ENCODE results near the gene KLHL3. TPM values are rescaled to one million over a fixed set of nuclear protein-coding genes. Genes with fewer than 3 reads are reported as not detected.

The KLHL3 gene
- total and polyA plus RNA-seq, 9 donors = 2.6 to 4.8 (median 4.0) TPM

DNA sequence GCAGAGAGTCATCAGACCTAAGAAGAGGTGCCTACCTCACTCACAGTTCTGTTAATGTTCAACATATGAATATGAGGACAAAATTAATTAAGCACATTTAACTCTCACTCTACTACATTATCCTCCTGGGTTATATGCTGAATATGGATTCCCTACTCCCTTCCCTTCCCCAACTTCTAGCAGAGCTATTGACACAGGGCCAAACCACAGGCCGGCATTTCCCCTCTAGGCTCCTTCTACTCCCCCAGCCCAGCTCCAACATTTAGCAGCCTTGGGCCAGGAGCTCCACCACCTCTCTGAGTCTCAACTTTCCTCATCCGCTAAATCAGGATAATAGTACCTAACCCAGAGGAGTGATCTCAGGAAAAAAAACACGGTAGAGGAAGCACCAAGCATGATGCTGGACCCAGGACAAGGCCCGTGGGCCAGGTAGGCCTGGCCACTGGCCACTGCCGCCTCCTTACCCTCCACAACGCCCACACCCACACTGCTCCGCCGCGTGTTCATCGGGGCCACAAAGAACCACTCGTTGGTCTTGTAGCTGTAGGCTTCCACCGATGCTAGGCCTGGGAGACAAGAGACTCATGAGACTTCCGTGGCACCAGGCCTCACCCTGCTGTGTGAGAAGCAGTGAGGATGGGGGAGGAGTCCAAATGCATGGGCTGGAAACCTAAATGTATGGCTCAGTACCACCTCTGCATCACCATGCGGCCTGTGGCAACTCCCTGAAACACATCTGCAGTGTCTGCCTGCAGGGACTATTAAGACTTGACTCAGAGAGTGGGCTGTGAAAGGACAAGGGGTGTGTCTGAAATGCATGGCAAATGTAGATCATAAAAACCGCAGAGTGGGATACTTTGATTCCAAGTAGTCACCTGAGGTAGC lies 98.8 kb downstream of the KLHL3 start:
- WGBS (ENCODE audit: insufficient coverage) = 90% methylated on average over 7 of the region's 15 CpGs
- no peak overlapping the region for H3K4me3 ChIP-seq (ENCODE audit: low read length)
- H3K27me3 ChIP-seq (ENCODE audit: control insufficient read depth, insufficient read depth, low read length) = no peaks in the 10 kb centered on the region
- H3K4me1 ChIP-seq (ENCODE audit: control insufficient read depth, insufficient read depth, low read length) = no peaks in the 10 kb centered on the region
- no peak overlapping the region for H3K27ac ChIP-seq (ENCODE audit: low read length)
- H3K36me3 ChIP-seq (ENCODE audit: control insufficient read depth, insufficient read depth, low read length) = peaks cover 3% of the 10 kb centered on the region
- DNase-seq = no peak
- peaks cover 3% of the 10 kb centered on the region for H3K9me3 ChIP-seq (replicated peaks; ENCODE audit: control insufficient read depth, low read depth, low read length)

DNA sequence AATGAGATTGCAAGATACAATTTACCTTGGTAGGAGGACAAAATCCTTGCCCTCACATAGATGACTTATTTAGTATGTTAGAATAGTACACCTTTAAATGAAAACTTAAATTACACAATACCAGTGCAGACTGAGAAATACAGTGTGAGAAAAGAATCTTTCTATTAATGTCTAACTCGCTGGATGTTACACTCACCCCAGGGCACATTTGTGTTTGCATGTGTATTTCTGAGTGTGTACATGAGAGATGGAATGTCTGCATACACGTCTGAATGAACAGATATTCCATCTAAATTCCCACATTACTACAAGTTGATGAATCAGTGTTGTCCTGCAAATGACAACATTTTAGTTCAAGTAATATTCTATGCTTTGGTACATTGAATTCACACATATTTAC lies 99.8 kb downstream of the KLHL3 start:
- Histone ChIP-seq H3K4me1 (ENCODE audit: control insufficient read depth, insufficient read depth, low read length) (no peaks in the 10 kb centered on the region), H3K9me3 (replicated peaks; ENCODE audit: control insufficient read depth, low read depth, low read length) (peaks cover 5% of the 10 kb centered on the region), H3K36me3 (ENCODE audit: control insufficient read depth, insufficient read depth, low read length) (peaks cover 3% of the 10 kb centered on the region), H3K27me3 (ENCODE audit: control insufficient read depth, insufficient read depth, low read length) (no peaks in the 10 kb centered on the region), H3K27ac (ENCODE audit: low read length) (no peak overlapping the region), H3K4me3 (ENCODE audit: low read length) (no peak overlapping the region)
- WGBS (ENCODE audit: insufficient coverage) = no CpG with 5 or more reads among the region's 2 CpGs
- DNase-seq = no peak

DNA sequence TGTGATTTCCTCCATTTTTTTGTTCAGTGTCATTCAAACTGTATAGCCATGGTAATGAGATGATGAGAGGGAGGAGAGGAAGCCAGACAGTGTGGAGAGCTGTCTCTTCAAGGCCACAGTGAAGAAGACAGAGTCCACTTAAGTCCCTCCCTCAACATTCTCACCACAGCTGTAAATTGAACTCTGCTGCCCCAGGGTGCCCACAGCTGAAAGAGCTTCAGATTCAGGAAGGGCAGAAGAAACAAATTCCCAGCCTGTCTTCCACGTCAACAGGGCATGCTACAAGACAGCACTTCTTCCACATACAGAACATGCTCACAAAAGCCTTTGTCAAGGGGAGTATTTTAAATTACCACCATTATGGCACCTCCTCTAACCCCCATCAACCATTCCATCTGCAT lies 100.4 kb downstream of the KLHL3 start:
- 60% methylated on average over 1 of the region's 1 CpG for WGBS (ENCODE audit: insufficient coverage)
- H3K4me1 ChIP-seq (ENCODE audit: control insufficient read depth, insufficient read depth, low read length) = no peaks in the 10 kb centered on the region
- H3K4me3 ChIP-seq (ENCODE audit: low read length) = no peak overlapping the region
- no peak for DNase-seq
- no peaks in the 10 kb centered on the region for H3K27me3 ChIP-seq (ENCODE audit: control insufficient read depth, insufficient read depth, low read length)
- H3K9me3 ChIP-seq (replicated peaks; ENCODE audit: control insufficient read depth, low read depth, low read length) = peaks cover 5% of the 10 kb centered on the region
- H3K27ac ChIP-seq (ENCODE audit: low read length) = no peak overlapping the region
- H3K36me3 ChIP-seq (ENCODE audit: control insufficient read depth, insufficient read depth, low read length) = peaks cover 3% of the 10 kb centered on the region

DNA sequence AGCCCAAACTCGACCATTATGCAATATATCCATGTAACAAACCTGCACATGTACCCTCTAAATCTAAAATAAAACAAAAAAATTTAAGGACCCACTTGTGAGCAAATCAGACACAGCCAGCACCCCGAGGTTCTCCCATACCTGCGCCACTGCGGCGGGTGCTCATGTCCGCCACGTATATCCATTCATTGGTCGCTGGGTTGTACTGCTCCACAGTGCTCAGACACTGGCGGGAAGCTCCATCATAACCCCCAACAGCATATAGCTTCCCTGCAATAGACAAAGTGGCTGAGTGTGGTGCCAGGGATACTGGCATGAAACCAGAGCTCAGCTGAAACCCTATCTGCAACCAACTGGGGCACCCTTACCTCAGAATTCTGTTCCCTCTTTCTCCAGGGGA lies 102.0 kb downstream of the KLHL3 start:
- no peak for DNase-seq
- peaks cover 3% of the 10 kb centered on the region for H3K36me3 ChIP-seq (ENCODE audit: control insufficient read depth, insufficient read depth, low read length)
- peaks cover 5% of the 10 kb centered on the region for H3K9me3 ChIP-seq (replicated peaks; ENCODE audit: control insufficient read depth, low read depth, low read length)
- H3K27ac ChIP-seq (ENCODE audit: low read length) = no peak overlapping the region
- no peaks in the 10 kb centered on the region for H3K27me3 ChIP-seq (ENCODE audit: control insufficient read depth, insufficient read depth, low read length)
- WGBS (ENCODE audit: insufficient coverage) = 96% methylated on average over 7 of the region's 9 CpGs
- no peak overlapping the region for H3K4me3 ChIP-seq (ENCODE audit: low read length)
- peaks cover 6% of the 10 kb centered on the region for H3K4me1 ChIP-seq (ENCODE audit: control insufficient read depth, insufficient read depth, low read length)

DNA sequence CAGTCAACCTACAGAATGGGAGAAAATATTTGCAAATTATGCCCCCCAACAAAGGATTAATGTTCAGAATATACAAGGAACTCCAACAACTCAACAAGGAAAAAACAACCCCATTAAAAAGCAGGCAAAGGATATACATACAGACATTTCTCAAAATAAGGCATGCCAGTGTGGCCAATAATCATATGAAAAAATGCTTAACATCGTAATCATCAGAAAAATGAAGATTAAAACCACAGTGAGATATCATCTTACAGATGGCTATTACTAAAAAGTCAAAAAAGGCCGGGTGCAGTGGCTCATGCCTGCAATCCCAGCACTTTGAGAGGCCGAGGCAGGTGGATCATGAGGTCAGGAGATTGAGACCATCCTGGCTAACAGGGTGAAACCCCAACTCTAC lies 103.2 kb downstream of the KLHL3 start:
- H3K9me3 ChIP-seq (replicated peaks; ENCODE audit: control insufficient read depth, low read depth, low read length) = peaks cover 5% of the 10 kb centered on the region
- H3K27me3 ChIP-seq (ENCODE audit: control insufficient read depth, insufficient read depth, low read length) = no peaks in the 10 kb centered on the region
- H3K27ac ChIP-seq (ENCODE audit: low read length) = no peak overlapping the region
- H3K36me3 ChIP-seq (ENCODE audit: control insufficient read depth, insufficient read depth, low read length) = peaks cover 3% of the 10 kb centered on the region
- 100% methylated on average over 1 of the region's 3 CpGs for WGBS (ENCODE audit: insufficient coverage)
- H3K4me3 ChIP-seq (ENCODE audit: low read length) = no peak overlapping the region
- H3K4me1 ChIP-seq (ENCODE audit: control insufficient read depth, insufficient read depth, low read length) = peaks cover 6% of the 10 kb centered on the region
- no peak for DNase-seq

DNA sequence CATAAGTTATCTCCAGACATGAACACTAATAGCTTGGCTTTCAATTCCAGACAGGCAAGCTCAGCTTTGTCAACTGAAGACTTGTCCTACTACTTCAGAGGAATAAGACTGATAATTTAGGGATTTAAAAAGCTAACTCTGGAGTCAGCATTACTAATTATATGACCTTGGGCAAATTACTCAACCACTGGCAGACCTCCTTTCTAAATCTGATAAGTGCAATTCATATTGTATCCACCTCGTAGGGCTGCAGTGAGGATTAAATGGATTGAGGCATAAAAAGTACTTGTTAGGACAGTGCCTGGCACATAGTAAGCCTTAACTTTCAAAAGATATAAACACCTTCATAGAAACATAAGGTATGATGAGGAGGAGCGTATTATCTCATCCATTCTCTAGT lies 104.4 kb downstream of the KLHL3 start:
- DNase-seq = no peak
- H3K9me3 ChIP-seq (replicated peaks; ENCODE audit: control insufficient read depth, low read depth, low read length) = peaks cover 5% of the 10 kb centered on the region
- peaks cover 6% of the 10 kb centered on the region for H3K4me1 ChIP-seq (ENCODE audit: control insufficient read depth, insufficient read depth, low read length)
- no peaks in the 10 kb centered on the region for H3K27me3 ChIP-seq (ENCODE audit: control insufficient read depth, insufficient read depth, low read length)
- H3K36me3 ChIP-seq (ENCODE audit: control insufficient read depth, insufficient read depth, low read length) = no peaks in the 10 kb centered on the region
- no peak overlapping the region for H3K27ac ChIP-seq (ENCODE audit: low read length)
- H3K4me3 ChIP-seq (ENCODE audit: low read length) = no peak overlapping the region
- no CpG with 5 or more reads among the region's 2 CpGs for WGBS (ENCODE audit: insufficient coverage)

DNA sequence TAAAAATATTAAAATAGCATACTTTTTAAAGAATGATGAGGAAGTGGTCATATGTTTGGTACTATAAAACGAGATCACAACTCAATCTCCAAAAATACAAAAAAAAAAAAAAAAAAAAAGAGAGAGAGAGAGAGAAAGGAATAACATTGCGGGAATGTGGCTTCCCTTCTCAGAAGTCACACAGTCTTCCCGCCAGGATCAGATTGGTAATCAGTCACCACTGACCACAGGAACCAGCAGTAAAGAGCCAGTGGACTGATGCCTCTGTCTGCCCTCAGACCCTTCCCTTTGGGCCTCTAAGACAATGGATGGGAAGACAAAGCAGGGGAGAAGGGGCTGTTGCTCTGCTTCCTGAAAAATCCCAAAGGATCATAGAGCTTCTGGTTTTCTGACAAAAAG lies 104.9 kb downstream of the KLHL3 start:
- H3K9me3 ChIP-seq (replicated peaks; ENCODE audit: control insufficient read depth, low read depth, low read length) = peaks cover 5% of the 10 kb centered on the region
- H3K27ac ChIP-seq (ENCODE audit: low read length) = no peak overlapping the region
- peaks cover 6% of the 10 kb centered on the region for H3K4me1 ChIP-seq (ENCODE audit: control insufficient read depth, insufficient read depth, low read length)
- no peak overlapping the region for H3K4me3 ChIP-seq (ENCODE audit: low read length)
- no CpG with 5 or more reads among the region's 3 CpGs for WGBS (ENCODE audit: insufficient coverage)
- no peak for DNase-seq
- no peaks in the 10 kb centered on the region for H3K27me3 ChIP-seq (ENCODE audit: control insufficient read depth, insufficient read depth, low read length)
- H3K36me3 ChIP-seq (ENCODE audit: control insufficient read depth, insufficient read depth, low read length) = no peaks in the 10 kb centered on the region

DNA sequence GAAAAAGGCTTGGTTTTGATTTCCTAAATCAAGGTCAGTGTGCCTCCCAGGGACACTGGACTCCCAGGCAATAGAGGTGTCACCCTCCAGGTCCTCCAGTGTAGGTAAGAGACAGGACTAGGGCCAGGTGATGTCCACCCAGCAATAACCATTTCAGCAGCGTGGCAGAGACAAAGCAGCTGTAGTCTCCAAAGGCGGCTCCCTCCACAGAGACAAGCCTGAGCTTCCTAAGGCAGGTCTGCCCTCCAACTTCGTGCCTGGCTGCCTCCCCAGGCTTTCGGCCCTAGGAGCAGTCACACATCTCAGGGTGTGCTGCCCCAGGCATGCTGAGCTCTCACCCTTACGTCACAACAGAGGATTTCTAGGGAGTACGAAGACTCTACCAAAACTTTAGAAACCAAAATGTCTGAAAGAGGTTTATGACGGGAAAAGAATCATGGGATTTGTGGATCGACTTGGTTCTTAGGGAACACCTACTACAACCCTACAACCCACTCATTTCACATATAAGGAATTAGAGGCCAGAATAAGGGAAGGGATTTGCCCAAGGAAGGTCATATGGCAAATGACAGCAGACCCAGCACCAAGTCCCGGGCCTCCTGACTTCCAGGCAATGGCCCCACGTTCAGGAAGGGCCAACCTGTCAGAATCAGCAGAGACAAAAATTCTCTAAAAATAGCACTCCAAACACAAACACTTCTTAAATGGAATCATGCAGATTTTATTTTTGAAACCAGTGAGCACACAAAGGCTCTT lies 105.5 kb downstream of the KLHL3 start:
- Histone ChIP-seq H3K9me3 (replicated peaks; ENCODE audit: control insufficient read depth, low read depth, low read length) (peaks cover 5% of the 10 kb centered on the region), H3K4me3 (ENCODE audit: low read length) (no peak overlapping the region), H3K27me3 (ENCODE audit: control insufficient read depth, insufficient read depth, low read length) (no peaks in the 10 kb centered on the region), H3K27ac (ENCODE audit: low read length) (no peak overlapping the region), H3K4me1 (ENCODE audit: control insufficient read depth, insufficient read depth, low read length) (peaks cover 6% of the 10 kb centered on the region), H3K36me3 (ENCODE audit: control insufficient read depth, insufficient read depth, low read length) (no peaks in the 10 kb centered on the region)
- DNase-seq = no peak
- 79% methylated on average over 4 of the region's 10 CpGs for WGBS (ENCODE audit: insufficient coverage)

DNA sequence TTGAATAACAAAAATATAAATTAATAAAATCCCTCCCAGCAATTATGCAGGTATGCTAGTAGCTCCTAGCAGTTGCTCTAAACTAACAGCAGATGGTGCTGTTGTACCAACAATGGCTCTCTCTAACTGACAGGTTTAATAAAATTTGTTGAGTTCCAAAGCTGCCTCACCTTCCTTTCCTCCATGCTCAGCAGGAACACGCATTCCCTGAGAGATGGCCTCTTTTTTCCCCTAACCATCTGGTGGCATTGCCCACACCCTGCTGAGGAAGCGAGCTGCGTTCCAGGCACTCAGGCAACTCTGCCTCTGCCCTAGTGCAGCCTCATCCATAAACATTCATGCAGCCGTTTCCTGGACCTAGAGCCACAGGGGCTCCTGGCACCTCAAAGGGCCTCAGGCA lies 106.2 kb downstream of the KLHL3 start:
- WGBS (ENCODE audit: insufficient coverage) = 24% methylated on average over 3 of the region's 4 CpGs
- peaks cover 5% of the 10 kb centered on the region for H3K9me3 ChIP-seq (replicated peaks; ENCODE audit: control insufficient read depth, low read depth, low read length)
- no peaks in the 10 kb centered on the region for H3K36me3 ChIP-seq (ENCODE audit: control insufficient read depth, insufficient read depth, low read length)
- peak; percentile 63 for DNase-seq
- no peaks in the 10 kb centered on the region for H3K27me3 ChIP-seq (ENCODE audit: control insufficient read depth, insufficient read depth, low read length)
- peaks cover 6% of the 10 kb centered on the region for H3K4me1 ChIP-seq (ENCODE audit: control insufficient read depth, insufficient read depth, low read length)
- H3K27ac ChIP-seq (ENCODE audit: low read length) = no peak overlapping the region
- no peak overlapping the region for H3K4me3 ChIP-seq (ENCODE audit: low read length)

DNA sequence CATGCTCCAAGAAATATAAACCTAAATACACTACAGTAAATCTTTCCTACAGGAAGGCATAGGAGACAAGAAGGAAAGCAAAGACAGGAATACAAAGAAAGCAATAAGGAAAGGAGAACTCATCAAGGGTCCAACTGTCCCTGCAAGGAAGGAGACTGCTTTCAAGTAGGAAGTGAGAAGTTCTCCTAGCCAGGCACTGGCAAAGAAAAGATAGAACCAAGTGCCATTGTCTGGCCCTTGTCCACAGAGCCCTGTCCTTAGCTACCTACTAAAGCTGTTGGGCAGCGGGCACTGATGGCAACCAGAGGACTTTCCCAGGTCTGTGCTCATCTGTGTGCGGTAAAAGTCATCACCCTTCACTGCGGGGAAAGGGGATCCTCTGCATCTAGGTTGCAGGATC lies 108.2 kb downstream of the KLHL3 start:
- peaks cover 9% of the 10 kb centered on the region for H3K4me1 ChIP-seq (ENCODE audit: control insufficient read depth, insufficient read depth, low read length)
- no peaks in the 10 kb centered on the region for H3K36me3 ChIP-seq (ENCODE audit: control insufficient read depth, insufficient read depth, low read length)
- H3K27me3 ChIP-seq (ENCODE audit: control insufficient read depth, insufficient read depth, low read length) = no peaks in the 10 kb centered on the region
- 100% methylated on average over 1 of the region's 3 CpGs for WGBS (ENCODE audit: insufficient coverage)
- no peak for DNase-seq
- H3K4me3 ChIP-seq (ENCODE audit: low read length) = no peak overlapping the region
- H3K27ac ChIP-seq (ENCODE audit: low read length) = no peak overlapping the region
- H3K9me3 ChIP-seq (replicated peaks; ENCODE audit: control insufficient read depth, low read depth, low read length) = peaks cover 5% of the 10 kb centered on the region

Data from muscle of leg (tissue), 11 donors.